K562 (cell line): ENCODE results near the gene FUZ. TPM values are rescaled to one million over a fixed set of nuclear protein-coding genes. Genes with fewer than 3 reads are reported as not detected.

Source experiments
- ESRRB ChIP-seq: fragments of 250-450 bp; sonication (Bioruptor Pico); IDR thresholded peaks from 2 replicates; pipeline ENCODE4 v1.5.0; 2020; ENCODE audit warnings: mild to moderate bottlenecking, moderate library complexity, borderline replicate concordance
- ETV6 ChIP-seq, 3 experiments: fragments of 150-350 bp in 1 of 3; sonication (generic) in 1 of 3; formaldehyde crosslinking in 1 of 3; IDR thresholded peaks; 2 replicates each; pipeline versions ENCODE4 v1.6.1 to v1.8.0; 2014 to 2022; ENCODE audit warnings: borderline replicate concordance in 2 of 3, low read depth in 2 of 3, antibody characterized with exemption in 1 of 3, low read length in 1 of 3, mild to moderate bottlenecking in 1 of 3, missing genetic modification reagents in 1 of 3
- FOS ChIP-seq: IDR thresholded peaks from 3 replicates; pipeline ENCODE4 v1.6.1; 2011; ENCODE audit not compliant: insufficient read length; ENCODE audit errors: extremely low read depth
- GABPB1 ChIP-seq: sonication (generic); formaldehyde crosslinking; IDR thresholded peaks from 2 replicates; pipeline ENCODE4 v1.8.0; 2022; ENCODE audit warnings: mild to moderate bottlenecking, missing genetic modification reagents
- HBP1 ChIP-seq: fragments of 450-650 bp; formaldehyde crosslinking; IDR thresholded peaks from 2 replicates; pipeline ENCODE4 v1.4.0; 2022; ENCODE audit warnings: missing genetic modification characterization
- HDAC6 ChIP-seq: IDR thresholded peaks from 2 replicates; pipeline ENCODE4 v1.6.1; 2012; ENCODE audit warnings: low read depth, mild to moderate bottlenecking, control low read depth, inconsistent platforms, low read length, moderate library complexity
- ILK ChIP-seq: fragments of 450-650 bp; IDR thresholded peaks from 2 replicates; pipeline ENCODE4 v1.6.1; 2016; ENCODE audit warnings: missing genetic modification characterization, low read depth, mild to moderate bottlenecking, missing compliant biosample characterization, moderate library complexity, borderline replicate concordance
- MAFF ChIP-seq: IDR thresholded peaks from 2 replicates; pipeline ENCODE4 v1.6.1; 2012; ENCODE audit warnings: low read length, improper control_type of control experiment
- MCM3 ChIP-seq: fragments of 450-650 bp; IDR thresholded peaks from 2 replicates; pipeline ENCODE4 v1.6.1; 2016
- MCM7 ChIP-seq, 2 experiments: fragments of 450-650 bp; IDR thresholded peaks; 2 replicates each; pipeline ENCODE4 v1.6.1; 2016 to 2018
- NELFE ChIP-seq: IDR thresholded peaks from 2 replicates; pipeline ENCODE4 v1.6.1; 2011; ENCODE audit warnings: mild to moderate bottlenecking; ENCODE audit not compliant: insufficient read depth, insufficient read length
- PCBP2 ChIP-seq: fragments of 200-400 bp; formaldehyde crosslinking; IDR thresholded peaks from 2 replicates; pipeline ENCODE4 v1.6.1; 2018; ENCODE audit warnings: low read length, low read depth, mild to moderate bottlenecking, moderate library complexity; ENCODE audit not compliant: poor library complexity, severe bottlenecking
- SMAD2 ChIP-seq: fragments of 150-350 bp; IDR thresholded peaks from 2 replicates; pipeline ENCODE4 v1.6.1; 2014; ENCODE audit warnings: low read depth, mild to moderate bottlenecking, low read length
- YBX1 ChIP-seq: fragments of 450-650 bp; IDR thresholded peaks from 2 replicates; pipeline ENCODE4 v1.7.1; 2016; ENCODE audit warnings: mild to moderate bottlenecking
- ZBTB5 ChIP-seq: fragments of 450-650 bp; IDR thresholded peaks from 2 replicates; pipeline ENCODE4 v1.6.1; 2017; ENCODE audit warnings: antibody characterized with exemption
- ZNF184 ChIP-seq: sonication (generic); formaldehyde crosslinking; IDR thresholded peaks from 2 replicates; pipeline ENCODE4 v1.5.0; 2020; ENCODE audit warnings: missing genetic modification reagents
- ZNF699 ChIP-seq: fragments of 250-450 bp; sonication (Bioruptor Pico); IDR thresholded peaks from 2 replicates; pipeline ENCODE4 v1.8.0; 2021; ENCODE audit warnings: mild to moderate bottlenecking, moderate library complexity; ENCODE audit not compliant: insufficient replicate concordance
- ZZZ3 ChIP-seq: fragments of 450-650 bp; IDR thresholded peaks from 2 replicates; pipeline ENCODE4 v1.6.1; 2016; ENCODE audit warnings: antibody characterized with exemption, mild to moderate bottlenecking, moderate library complexity
- polyA plus RNA-seq, 8 experiments: library from polyadenylated mRNA; depleted of rRNA in 4 of 8; stranded (reverse) in 5 of 8; unstranded in 3 of 8; fragments of >200 nt; fragmentation: Nextera tagmentation in 2 of 8; fragmentation: Illumina TruSeq in 1 of 8; extraction: Ambion mirVana in 2 of 8; extraction: Trizol in 1 of 8; gene quantifications; 2 replicates each; pipeline versions ENCODE4 v1.2.1 to v1.2.3, GENCODE V29; 2011 to 2014; ENCODE audit warnings: inconsistent platforms in 1 of 8, missing spikeins in 1 of 8
- total RNA-seq, 7 experiments: library from RNA; depleted of rRNA in 6 of 7; stranded (reverse); fragments of >200 nt in 6 of 7; fragmentation: Illumina TruSeq in 2 of 7; extraction: Trizol in 2 of 7; gene quantifications; 2 replicates each; pipeline versions ENCODE4 v1.2.1 to v1.2.3, GENCODE V29; 2011 to 2021; ENCODE audit warnings: low replicate concordance in 1 of 7
- TF ChIP-seq, protein P1 (sequence below): fragments of 450-650 bp; IDR thresholded peaks from 2 replicates; pipeline ENCODE4 v1.6.1; 2016
- TF ChIP-seq, protein P2 (sequence below): sonication (generic); IDR thresholded peaks from 2 replicates; pipeline ENCODE4 v1.6.1; 2016
- TF ChIP-seq, protein P3 (sequence below): sonication (generic); formaldehyde crosslinking; IDR thresholded peaks from 2 replicates; pipeline ENCODE4 v1.8.0; 2022; ENCODE audit warnings: mild to moderate bottlenecking, missing genetic modification reagents

Gene FUZ
- total and polyA plus RNA-seq, 9 of the 15 experiments (the other 6 are each of a cell fraction or from before 2014, with no cell fraction given) = 0.17 to 7.6 (median 3.6) TPM; not detected in 1

- TF ChIP-seq HDAC6 (no peak), MCM7 (IDR thresholded peaks at IDR 0.05) (no peak), ESRRB (CRISPR knock-in tag) (no peak), PCBP2 (no peak), ZBTB5 (no peak), MAFF (no peak; the same call in 1 of the 2 replicates), SMAD2 (no peak), ILK (tag) (no peak), YBX1 (no peak), GABPB1 (peak; percentile 75; the same call in 1 of the 2 replicates), ZNF184 (CRISPR knock-in tag) (no peak), FOS (no peak), ETV6 (IDR thresholded peaks at IDR 0.05; ENCODE audit: borderline replicate concordance in 1 of 2, low read depth in 2 of 2, low read length in 1 of 2) (peak in 1 of 2 experiments; percentile 65; a peak in 1 of 4 replicates), ETV6 (CRISPR knock-in tag; IDR thresholded peaks at IDR 0.05; ENCODE audit: borderline replicate concordance) (no peak), HBP1 (CRISPR knock-in tag) (no peak), MCM3 (no peak), ZNF699 (CRISPR knock-in tag) (no peak), NELFE (no peak), ZZZ3 (no peak)
- TF ChIP-seq, protein P1, sequence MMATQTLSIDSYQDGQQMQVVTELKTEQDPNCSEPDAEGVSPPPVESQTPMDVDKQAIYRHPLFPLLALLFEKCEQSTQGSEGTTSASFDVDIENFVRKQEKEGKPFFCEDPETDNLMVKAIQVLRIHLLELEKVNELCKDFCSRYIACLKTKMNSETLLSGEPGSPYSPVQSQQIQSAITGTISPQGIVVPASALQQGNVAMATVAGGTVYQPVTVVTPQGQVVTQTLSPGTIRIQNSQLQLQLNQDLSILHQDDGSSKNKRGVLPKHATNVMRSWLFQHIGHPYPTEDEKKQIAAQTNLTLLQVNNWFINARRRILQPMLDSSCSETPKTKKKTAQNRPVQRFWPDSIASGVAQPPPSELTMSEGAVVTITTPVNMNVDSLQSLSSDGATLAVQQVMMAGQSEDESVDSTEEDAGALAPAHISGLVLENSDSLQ = peak; percentile 39; the same call in 1 of the 2 replicates
- TF ChIP-seq, protein P2, sequence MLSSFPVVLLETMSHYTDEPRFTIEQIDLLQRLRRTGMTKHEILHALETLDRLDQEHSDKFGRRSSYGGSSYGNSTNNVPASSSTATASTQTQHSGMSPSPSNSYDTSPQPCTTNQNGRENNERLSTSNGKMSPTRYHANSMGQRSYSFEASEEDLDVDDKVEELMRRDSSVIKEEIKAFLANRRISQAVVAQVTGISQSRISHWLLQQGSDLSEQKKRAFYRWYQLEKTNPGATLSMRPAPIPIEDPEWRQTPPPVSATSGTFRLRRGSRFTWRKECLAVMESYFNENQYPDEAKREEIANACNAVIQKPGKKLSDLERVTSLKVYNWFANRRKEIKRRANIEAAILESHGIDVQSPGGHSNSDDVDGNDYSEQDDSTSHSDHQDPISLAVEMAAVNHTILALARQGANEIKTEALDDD = no peak
- TF ChIP-seq, protein P3, sequence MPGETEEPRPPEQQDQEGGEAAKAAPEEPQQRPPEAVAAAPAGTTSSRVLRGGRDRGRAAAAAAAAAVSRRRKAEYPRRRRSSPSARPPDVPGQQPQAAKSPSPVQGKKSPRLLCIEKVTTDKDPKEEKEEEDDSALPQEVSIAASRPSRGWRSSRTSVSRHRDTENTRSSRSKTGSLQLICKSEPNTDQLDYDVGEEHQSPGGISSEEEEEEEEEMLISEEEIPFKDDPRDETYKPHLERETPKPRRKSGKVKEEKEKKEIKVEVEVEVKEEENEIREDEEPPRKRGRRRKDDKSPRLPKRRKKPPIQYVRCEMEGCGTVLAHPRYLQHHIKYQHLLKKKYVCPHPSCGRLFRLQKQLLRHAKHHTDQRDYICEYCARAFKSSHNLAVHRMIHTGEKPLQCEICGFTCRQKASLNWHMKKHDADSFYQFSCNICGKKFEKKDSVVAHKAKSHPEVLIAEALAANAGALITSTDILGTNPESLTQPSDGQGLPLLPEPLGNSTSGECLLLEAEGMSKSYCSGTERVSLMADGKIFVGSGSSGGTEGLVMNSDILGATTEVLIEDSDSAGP = no peak
Observed at GRCh38 chr19:49850487-49851342, 37.6 kb upstream of the FUZ start, which contains the start of gene PTOV1 (continued).
